Measurements from ENCODE around the gene TRPM4. TPM values are rescaled to one million over a fixed set of nuclear protein-coding genes. Genes with fewer than 3 reads are reported as not detected.

The TRPM4 gene
- total RNA-seq, 2 experiments from 2014 or later, result 20.9 to 44.2 TPM

DNA sequence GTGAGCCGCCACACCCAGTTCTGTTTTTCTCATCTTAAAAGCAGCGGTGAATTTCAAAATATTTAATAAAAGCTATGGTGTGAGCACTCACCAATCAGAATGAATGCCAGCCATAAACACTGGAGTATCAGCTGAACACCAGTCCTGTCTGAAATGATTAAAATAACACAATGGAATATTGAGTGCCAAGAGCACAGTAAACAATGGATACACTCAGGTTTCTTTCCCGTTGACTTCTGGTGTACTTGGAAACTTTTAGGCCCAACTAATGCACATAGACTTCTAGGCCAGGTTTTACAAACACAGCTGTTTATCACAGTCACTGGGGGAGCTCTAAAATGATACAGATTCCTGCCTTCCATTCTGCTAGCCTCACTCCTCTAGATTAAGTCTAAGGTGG, 99.1 kb downstream of the TRPM4 start:
- H2AFZ ChIP-seq (ENCODE audit: low read length), result no peak overlapping the region
- H3K36me3 ChIP-seq (ENCODE audit: insufficient read depth, low read length), result no peaks in the 10 kb centered on the region
- no peaks in the 10 kb centered on the region for H3K4me1 ChIP-seq (ENCODE audit: insufficient read depth, low read length, poor library complexity, severe bottlenecking)
- ChIA-PET POLR2A (no interaction called here), CTCF (ENCODE audit: unreplicated experiment) (no interaction called here)
- H3K9me2 ChIP-seq (ENCODE audit: insufficient read depth, low read length), result no peaks in the 10 kb centered on the region
- no peak overlapping the region for H3K4me3 ChIP-seq (ENCODE audit: low read depth, low read length, poor library complexity, severe bottlenecking)
- H4K20me1 ChIP-seq (ENCODE audit: insufficient read depth, low read length), result no peaks in the 10 kb centered on the region
- no TSS peak for BruUV-seq (replicated peaks)
- H3K27ac ChIP-seq (ENCODE audit: low read depth, low read length, poor library complexity, severe bottlenecking), result no peak overlapping the region
- H3K79me2 ChIP-seq (ENCODE audit: insufficient read depth, low read depth, low read length), result no peaks in the 10 kb centered on the region
- H3K9me3 ChIP-seq (ENCODE audit: low read length), result peaks cover 15% of the 10 kb centered on the region
- TF ChIP-seq EZH2phosphoT487 (IDR thresholded peaks at IDR 0.05; ENCODE audit: borderline replicate concordance, low read depth, low read length), result no peak
- TF ChIP-seq, protein P1, sequence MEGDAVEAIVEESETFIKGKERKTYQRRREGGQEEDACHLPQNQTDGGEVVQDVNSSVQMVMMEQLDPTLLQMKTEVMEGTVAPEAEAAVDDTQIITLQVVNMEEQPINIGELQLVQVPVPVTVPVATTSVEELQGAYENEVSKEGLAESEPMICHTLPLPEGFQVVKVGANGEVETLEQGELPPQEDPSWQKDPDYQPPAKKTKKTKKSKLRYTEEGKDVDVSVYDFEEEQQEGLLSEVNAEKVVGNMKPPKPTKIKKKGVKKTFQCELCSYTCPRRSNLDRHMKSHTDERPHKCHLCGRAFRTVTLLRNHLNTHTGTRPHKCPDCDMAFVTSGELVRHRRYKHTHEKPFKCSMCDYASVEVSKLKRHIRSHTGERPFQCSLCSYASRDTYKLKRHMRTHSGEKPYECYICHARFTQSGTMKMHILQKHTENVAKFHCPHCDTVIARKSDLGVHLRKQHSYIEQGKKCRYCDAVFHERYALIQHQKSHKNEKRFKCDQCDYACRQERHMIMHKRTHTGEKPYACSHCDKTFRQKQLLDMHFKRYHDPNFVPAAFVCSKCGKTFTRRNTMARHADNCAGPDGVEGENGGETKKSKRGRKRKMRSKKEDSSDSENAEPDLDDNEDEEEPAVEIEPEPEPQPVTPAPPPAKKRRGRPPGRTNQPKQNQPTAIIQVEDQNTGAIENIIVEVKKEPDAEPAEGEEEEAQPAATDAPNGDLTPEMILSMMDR (conservative IDR thresholded peaks at IDR 0.05; ENCODE audit: low read length), result no peak
- H3K4me2 ChIP-seq (ENCODE audit: low read length), result no peak overlapping the region
- DNase-seq (ENCODE audit: low spot score), result no peak
- intact Hi-C loops (cut with micrococcal nuclease; ENCODE audit: unreplicated experiment), result no loop called here

Other genes starting within 250 kb of the TRPM4 start
- gene DHDH, start 224.1 kb upstream of the TRPM4 start, total RNA-seq (2014; rRNA removed; shearing (Covaris generic)), result not detected in 2 replicates
- 0.53 TPM in 1 of 2 replicates, not detected in the other for gene DHDH, start 224.1 kb upstream of the TRPM4 start, total RNA-seq (2022)
- gene BAX, start 202.9 kb upstream of the TRPM4 start, total RNA-seq (2014; rRNA removed; shearing (Covaris generic)), result 94.9 and 95.2 TPM in 2 replicates
- gene BAX, start 202.9 kb upstream of the TRPM4 start, total RNA-seq (2022), result 83.9 and 93.7 TPM in 2 replicates
- gene FTL, start 192.5 kb upstream of the TRPM4 start, total RNA-seq (2014; rRNA removed; shearing (Covaris generic)), result 562 and 602 TPM in 2 replicates
- 438 and 467 TPM in 2 replicates for gene FTL, start 192.5 kb upstream of the TRPM4 start, total RNA-seq (2022)
- gene GYS1, start 164.5 kb upstream of the TRPM4 start, total RNA-seq (2014; rRNA removed; shearing (Covaris generic)), result 12.5 and 20.0 TPM in 2 replicates
- gene GYS1, start 164.5 kb upstream of the TRPM4 start, total RNA-seq (2022), result 28.9 and 29.9 TPM in 2 replicates
- gene RUVBL2, start 163.9 kb upstream of the TRPM4 start, total RNA-seq (2014; rRNA removed; shearing (Covaris generic)), result 265 and 272 TPM in 2 replicates
- gene RUVBL2, start 163.9 kb upstream of the TRPM4 start, total RNA-seq (2022), result 125 and 146 TPM in 2 replicates
- 1.1 TPM in 1 of 2 replicates, not detected in the other for gene LHB, start 140.7 kb upstream of the TRPM4 start, total RNA-seq (2014; rRNA removed; shearing (Covaris generic))
- not detected in 2 replicates for gene LHB, start 140.7 kb upstream of the TRPM4 start, total RNA-seq (2022)
- gene CGB3, start 133.5 kb upstream of the TRPM4 start, total RNA-seq (2014; rRNA removed; shearing (Covaris generic)), result not detected in 2 replicates
- not detected in 2 replicates for gene CGB3, start 133.5 kb upstream of the TRPM4 start, total RNA-seq (2022)
- not detected in 2 replicates for gene CGB2, start 125.9 kb upstream of the TRPM4 start, total RNA-seq (2014; rRNA removed; shearing (Covaris generic))
- not detected in 2 replicates for gene CGB2, start 125.9 kb upstream of the TRPM4 start, total RNA-seq (2022)
- not detected in 2 replicates for gene CGB1, start 120.9 kb upstream of the TRPM4 start, total RNA-seq (2014; rRNA removed; shearing (Covaris generic))
- gene CGB1, start 120.9 kb upstream of the TRPM4 start, total RNA-seq (2022), result not detected in 2 replicates
- not detected in 2 replicates for gene CGB5, start 113.9 kb upstream of the TRPM4 start, total RNA-seq (2014; rRNA removed; shearing (Covaris generic))
- gene CGB5, start 113.9 kb upstream of the TRPM4 start, total RNA-seq (2022), result not detected in 2 replicates
- gene CGB8, start 108.7 kb upstream of the TRPM4 start, total RNA-seq (2014; rRNA removed; shearing (Covaris generic)), result not detected in 2 replicates
- not detected in 2 replicates for gene CGB8, start 108.7 kb upstream of the TRPM4 start, total RNA-seq (2022)
- gene CGB7, start 100.0 kb upstream of the TRPM4 start, total RNA-seq (2014; rRNA removed; shearing (Covaris generic)), result not detected in 2 replicates
- gene CGB7, start 100.0 kb upstream of the TRPM4 start, total RNA-seq (2022), result not detected in 2 replicates
- gene NTF4, start 93.0 kb upstream of the TRPM4 start, total RNA-seq (2014; rRNA removed; shearing (Covaris generic)), result not detected in 2 replicates
- not detected in 2 replicates for gene NTF4, start 93.0 kb upstream of the TRPM4 start, total RNA-seq (2022)
- not detected in 2 replicates for gene KCNA7, start 85.1 kb upstream of the TRPM4 start, total RNA-seq (2014; rRNA removed; shearing (Covaris generic))
- not detected in 2 replicates for gene KCNA7, start 85.1 kb upstream of the TRPM4 start, total RNA-seq (2022)
- gene SNRNP70, start 72.3 kb upstream of the TRPM4 start, total RNA-seq (2014; rRNA removed; shearing (Covaris generic)), result 392 and 446 TPM in 2 replicates
- gene SNRNP70, start 72.3 kb upstream of the TRPM4 start, total RNA-seq (2022), result 181 and 198 TPM in 2 replicates
- gene LIN7B, start 43.4 kb upstream of the TRPM4 start, total RNA-seq (2014; rRNA removed; shearing (Covaris generic)), result 5.5 and 14.7 TPM in 2 replicates
- 3.6 and 4.8 TPM in 2 replicates for gene LIN7B, start 43.4 kb upstream of the TRPM4 start, total RNA-seq (2022)
- gene C19orf73, start 38.6 kb upstream of the TRPM4 start, total RNA-seq (2014; rRNA removed; shearing (Covaris generic)), result 5.9 and 8.3 TPM in 2 replicates
- gene C19orf73, start 38.6 kb upstream of the TRPM4 start, total RNA-seq (2022), result 2.5 and 4.4 TPM in 2 replicates
- gene PPFIA3, start 38.2 kb upstream of the TRPM4 start, total RNA-seq (2014; rRNA removed; shearing (Covaris generic)), result 17.1 and 21.2 TPM in 2 replicates
- gene PPFIA3, start 38.2 kb upstream of the TRPM4 start, total RNA-seq (2022), result 16.2 and 17.8 TPM in 2 replicates
- not detected in 2 replicates for gene HRC, start 2.4 kb upstream of the TRPM4 start, total RNA-seq (2014; rRNA removed; shearing (Covaris generic))
- gene HRC, start 2.4 kb upstream of the TRPM4 start, total RNA-seq (2022), result not detected in 2 replicates
- gene SLC6A16, start 167.4 kb downstream of the TRPM4 start, total RNA-seq (2014; rRNA removed; shearing (Covaris generic)), result 2.5 and 2.8 TPM in 2 replicates
- gene SLC6A16, start 167.4 kb downstream of the TRPM4 start, total RNA-seq (2022), result 15.8 and 21.7 TPM in 2 replicates
- gene CD37, start 177.6 kb downstream of the TRPM4 start, total RNA-seq (2014; rRNA removed; shearing (Covaris generic)), result 170 and 219 TPM in 2 replicates
- gene CD37, start 177.6 kb downstream of the TRPM4 start, total RNA-seq (2022), result 279 and 352 TPM in 2 replicates
- 5.3 and 7.4 TPM in 2 replicates for gene TEAD2, start 204.6 kb downstream of the TRPM4 start, total RNA-seq (2014; rRNA removed; shearing (Covaris generic))
- gene TEAD2, start 204.6 kb downstream of the TRPM4 start, total RNA-seq (2022), result 4.9 and 7.6 TPM in 2 replicates
- 0.15 and 0.63 TPM in 2 replicates for gene DKKL1, start 206.1 kb downstream of the TRPM4 start, total RNA-seq (2014; rRNA removed; shearing (Covaris generic))
- gene DKKL1, start 206.1 kb downstream of the TRPM4 start, total RNA-seq (2022), result 0.61 and 0.79 TPM in 2 replicates
- 12.0 and 15.9 TPM in 2 replicates for gene KASH5, start 230.5 kb downstream of the TRPM4 start, total RNA-seq (2014; rRNA removed; shearing (Covaris generic))
- gene KASH5, start 230.5 kb downstream of the TRPM4 start, total RNA-seq (2022), result 16.3 and 19.4 TPM in 2 replicates

Data from OCI-LY7 (cell line).